Measurements from ENCODE around the gene TRAF6.

The TRAF6 gene

DNA sequence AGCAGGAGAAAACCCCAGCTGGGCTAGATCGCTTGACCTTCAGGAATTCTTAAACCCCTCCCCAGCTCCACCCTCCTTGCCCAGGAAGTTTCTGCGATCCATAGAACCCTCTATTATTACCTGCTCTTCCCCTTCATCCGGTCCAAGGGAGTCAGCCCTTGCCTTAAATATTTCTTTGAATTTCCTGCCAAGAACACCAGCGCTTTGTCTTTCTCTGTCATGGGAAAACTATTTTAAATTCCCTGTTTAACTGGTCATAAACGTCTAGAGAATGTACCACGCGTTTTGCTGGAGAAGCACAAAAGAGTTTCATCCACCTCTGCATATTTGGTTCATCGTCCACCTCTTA, 496 bp upstream of the TRAF6 start:
- ATAC-seq (ENCODE audit: low read depth) (no peak), DNase-seq (ENCODE audit: low spot score in 2 of 2) (no peak)
- peak overlapping the region; percentile 100 for H3K4me3 Mint-ChIP-seq
- peak overlapping the region; percentile 98 for H3K27ac Mint-ChIP-seq
- peaks cover 5% of the 10 kb centered on the region for H3K9me3 Mint-ChIP-seq
- H3K36me3 Mint-ChIP-seq, result no peaks in the 10 kb centered on the region
- H3K4me1 Mint-ChIP-seq, result peaks cover 21% of the 10 kb centered on the region
- peaks cover 4% of the 10 kb centered on the region for H3K27me3 Mint-ChIP-seq

DNA sequence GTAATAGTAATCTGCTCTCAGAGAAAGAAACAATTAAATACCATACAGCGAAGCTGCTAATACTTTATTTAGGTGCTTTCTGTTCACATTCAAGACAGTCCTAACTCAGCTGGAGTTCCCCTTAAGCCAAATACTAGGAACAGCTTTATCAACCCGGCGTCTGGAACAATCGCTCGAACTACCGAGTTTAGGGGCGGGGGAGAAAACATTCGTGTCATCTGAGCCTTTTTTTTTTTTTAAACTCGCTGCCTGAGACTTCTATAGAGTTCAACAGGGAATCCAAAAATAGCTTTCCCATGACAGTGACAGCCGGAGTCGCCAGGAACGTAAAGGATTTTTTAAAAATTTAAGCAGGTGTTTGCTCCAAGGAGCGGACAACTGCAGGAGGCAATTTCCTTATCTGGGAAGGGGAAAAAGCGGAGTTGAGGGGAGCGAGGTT, 852 bp downstream of the TRAF6 start:
- Mint-ChIP-seq H3K36me3 (peaks cover 4% of the 10 kb centered on the region), H3K27ac (peak overlapping the region; percentile 98), H3K4me3 (peak overlapping the region; percentile 100), H3K27me3 (peaks cover 1% of the 10 kb centered on the region), H3K4me1 (peaks cover 25% of the 10 kb centered on the region), H3K9me3 (peaks cover 5% of the 10 kb centered on the region)
- DNase-seq (ENCODE audit: low spot score in 2 of 2) (no peak), ATAC-seq (ENCODE audit: low read depth) (peak; percentile 29)

DNA sequence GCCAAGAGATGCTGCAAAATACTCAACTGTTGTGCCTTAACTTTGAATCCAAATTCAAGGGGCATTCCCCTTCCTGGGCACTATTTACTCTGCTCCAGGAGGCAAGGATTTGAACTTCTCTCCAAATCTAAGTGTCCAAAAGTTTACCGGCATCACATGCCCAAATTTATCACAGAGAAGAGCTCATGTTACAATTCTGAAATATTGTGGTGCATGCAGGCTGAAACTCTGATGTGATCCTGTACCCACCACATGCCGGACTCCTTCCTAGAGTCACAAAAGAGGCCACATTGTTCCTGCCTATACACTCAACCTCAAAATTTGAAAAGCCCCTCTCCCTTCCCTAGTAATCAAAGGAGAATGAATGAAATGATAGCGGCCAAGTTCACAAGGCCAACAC, 1.3 kb downstream of the TRAF6 start:
- H3K4me3 Mint-ChIP-seq, result peak overlapping the region; percentile 100
- DNase-seq (ENCODE audit: low spot score in 2 of 2) (no peak), ATAC-seq (ENCODE audit: low read depth) (no peak)
- peaks cover 5% of the 10 kb centered on the region for H3K36me3 Mint-ChIP-seq
- H3K9me3 Mint-ChIP-seq, result peaks cover 1% of the 10 kb centered on the region
- H3K4me1 Mint-ChIP-seq, result peaks cover 26% of the 10 kb centered on the region
- no peaks in the 10 kb centered on the region for H3K27me3 Mint-ChIP-seq
- H3K27ac Mint-ChIP-seq, result peak overlapping the region; percentile 98

DNA sequence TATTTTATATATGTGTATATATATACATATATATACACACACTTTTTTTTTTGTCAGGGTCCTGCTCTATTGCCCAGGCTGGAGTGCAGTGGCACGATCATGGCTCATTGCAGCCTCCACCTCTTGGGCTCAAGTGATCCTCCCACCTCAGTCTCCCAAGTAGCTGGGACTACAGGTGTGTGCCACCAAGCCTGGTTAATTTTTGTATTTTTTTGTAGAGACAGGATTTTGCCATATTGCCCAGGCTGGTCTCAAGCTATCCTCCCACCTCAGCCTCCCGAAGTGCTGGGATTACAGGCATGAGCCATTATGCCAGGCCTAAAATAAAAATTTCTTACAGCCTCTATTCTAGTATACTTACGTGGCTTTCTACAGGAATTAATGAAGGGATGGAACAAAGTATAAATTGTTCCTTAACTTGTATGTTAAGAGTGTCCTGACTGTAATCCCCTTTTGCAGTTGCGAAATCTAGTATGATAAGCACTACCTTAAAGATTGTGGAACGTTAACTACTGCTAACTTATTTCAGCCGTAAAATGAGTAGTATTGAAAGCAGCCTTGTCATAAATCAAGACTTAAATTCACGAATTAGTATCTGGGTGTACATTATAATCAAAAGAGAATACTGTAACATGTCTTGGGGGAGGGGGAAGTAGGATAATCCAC, 2.1 kb downstream of the TRAF6 start:
- H3K36me3 Mint-ChIP-seq, result peaks cover 5% of the 10 kb centered on the region
- no peak for DNase-seq (ENCODE audit: low spot score in 2 of 2)
- peak overlapping the region; percentile 98 for H3K27ac Mint-ChIP-seq
- H3K9me3 Mint-ChIP-seq, result no peaks in the 10 kb centered on the region
- ATAC-seq (ENCODE audit: low read depth), result no peak
- no peaks in the 10 kb centered on the region for H3K27me3 Mint-ChIP-seq
- peaks cover 26% of the 10 kb centered on the region for H3K4me1 Mint-ChIP-seq
- H3K4me3 Mint-ChIP-seq, result peak overlapping the region; percentile 58

DNA sequence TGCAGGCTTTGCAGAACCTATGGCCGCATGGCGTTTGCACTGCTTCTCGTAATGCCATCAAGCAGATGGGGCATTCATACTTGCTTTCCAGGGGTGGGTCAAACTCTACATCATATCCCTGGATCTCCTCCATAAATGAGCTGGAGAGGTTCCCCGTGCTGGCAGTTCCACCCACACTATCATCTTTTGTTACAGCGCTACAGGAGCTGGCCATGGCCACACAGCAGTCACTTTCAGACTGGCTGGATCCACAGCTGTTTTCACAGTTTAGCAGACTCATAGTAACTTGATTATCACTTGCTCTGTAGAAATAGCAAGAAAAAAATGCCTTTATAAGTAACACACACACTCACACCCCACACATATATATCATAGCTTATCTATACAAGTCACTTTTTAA, 8.8 kb downstream of the TRAF6 start:
- Mint-ChIP-seq H3K4me1 (peaks cover 7% of the 10 kb centered on the region), H3K27ac (no peak overlapping the region), H3K9me3 (no peaks in the 10 kb centered on the region), H3K4me3 (no peak overlapping the region), H3K36me3 (peaks cover 17% of the 10 kb centered on the region), H3K27me3 (no peaks in the 10 kb centered on the region)
- DNase-seq (ENCODE audit: low spot score in 2 of 2) (no peak), ATAC-seq (ENCODE audit: low read depth) (no peak)

DNA sequence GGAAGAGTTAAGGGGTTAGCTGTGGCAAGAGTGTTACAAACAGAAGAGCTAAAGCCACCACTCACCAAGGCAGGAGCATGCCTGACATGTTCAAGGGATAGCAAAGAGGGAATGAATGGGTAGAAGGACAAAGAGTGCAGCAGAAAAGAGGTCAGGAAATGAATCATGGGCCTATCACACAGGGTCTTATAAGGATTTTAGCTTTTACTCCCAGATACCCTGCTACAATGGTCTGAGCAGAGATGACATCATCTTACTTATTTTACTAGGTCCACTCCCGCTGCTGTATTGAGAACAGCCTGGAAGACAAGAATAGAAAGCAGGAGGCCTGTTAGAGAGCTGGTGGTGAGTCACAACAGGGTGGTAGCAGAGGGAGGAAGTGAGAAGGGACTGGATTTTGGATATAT, 9.8 kb downstream of the TRAF6 start:
- Mint-ChIP-seq H3K36me3 (peaks cover 17% of the 10 kb centered on the region), H3K4me3 (no peak overlapping the region), H3K27me3 (no peaks in the 10 kb centered on the region), H3K4me1 (peaks cover 4% of the 10 kb centered on the region), H3K9me3 (no peaks in the 10 kb centered on the region), H3K27ac (no peak overlapping the region)
- DNase-seq (ENCODE audit: low spot score in 2 of 2) (no peak), ATAC-seq (ENCODE audit: low read depth) (no peak)

DNA sequence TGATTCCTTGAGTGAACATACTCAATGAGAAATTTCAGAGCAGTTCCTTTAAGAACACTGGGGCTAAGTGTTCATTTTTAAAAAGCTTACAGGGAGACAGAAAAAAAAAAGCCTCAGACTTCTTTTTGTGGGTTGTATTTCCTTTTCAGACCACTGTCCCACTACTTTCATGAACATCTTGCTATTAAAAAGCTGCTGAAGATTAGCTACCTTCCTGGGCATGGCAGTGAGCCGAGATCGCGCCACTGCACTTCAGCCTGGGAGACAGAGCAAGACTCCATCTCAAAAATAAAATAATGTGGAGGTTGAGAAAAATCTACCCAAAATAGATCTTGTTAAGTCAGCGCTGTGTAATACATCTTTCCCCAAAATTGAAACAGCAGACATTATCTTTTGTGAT, 10.8 kb downstream of the TRAF6 start:
- peaks cover 13% of the 10 kb centered on the region for H3K36me3 Mint-ChIP-seq

DNA sequence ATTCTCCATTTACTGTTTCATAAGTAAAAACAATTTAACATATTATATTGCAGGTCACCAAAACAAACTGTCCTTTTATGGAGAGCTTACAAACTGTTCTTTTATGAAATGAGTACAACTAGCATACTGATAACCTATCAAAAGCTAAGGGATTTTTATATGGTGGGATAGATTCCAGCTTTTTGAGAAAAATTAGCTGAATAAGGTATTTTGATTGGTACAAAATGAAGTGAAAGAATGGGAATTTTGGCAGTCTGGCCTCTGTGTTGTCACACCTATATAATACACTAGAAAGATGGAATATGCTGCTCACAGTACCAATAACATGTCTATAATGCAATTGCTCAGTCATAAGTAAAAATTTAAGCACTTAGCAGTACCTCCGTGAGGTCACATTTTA, 11.4 kb downstream of the TRAF6 start:
- H3K4me3 Mint-ChIP-seq, result no peak overlapping the region
- H3K27ac Mint-ChIP-seq, result peak overlapping the region; percentile 17
- H3K27me3 Mint-ChIP-seq, result no peaks in the 10 kb centered on the region
- DNase-seq (ENCODE audit: low spot score in 2 of 2) (no peak), ATAC-seq (ENCODE audit: low read depth) (no peak)
- peaks cover 11% of the 10 kb centered on the region for H3K36me3 Mint-ChIP-seq
- no peaks in the 10 kb centered on the region for H3K4me1 Mint-ChIP-seq
- H3K9me3 Mint-ChIP-seq, result no peaks in the 10 kb centered on the region

More for the DNA sequence above, 10.8 kb downstream of the TRAF6 start:
- Mint-ChIP-seq H3K4me3 (no peak overlapping the region), H3K27me3 (no peaks in the 10 kb centered on the region), H3K27ac (peak overlapping the region; percentile 17), H3K9me3 (no peaks in the 10 kb centered on the region), H3K4me1 (peaks cover 2% of the 10 kb centered on the region)
- ATAC-seq (ENCODE audit: low read depth), result no peak
- no peak for DNase-seq (ENCODE audit: low spot score in 2 of 2)

DNA sequence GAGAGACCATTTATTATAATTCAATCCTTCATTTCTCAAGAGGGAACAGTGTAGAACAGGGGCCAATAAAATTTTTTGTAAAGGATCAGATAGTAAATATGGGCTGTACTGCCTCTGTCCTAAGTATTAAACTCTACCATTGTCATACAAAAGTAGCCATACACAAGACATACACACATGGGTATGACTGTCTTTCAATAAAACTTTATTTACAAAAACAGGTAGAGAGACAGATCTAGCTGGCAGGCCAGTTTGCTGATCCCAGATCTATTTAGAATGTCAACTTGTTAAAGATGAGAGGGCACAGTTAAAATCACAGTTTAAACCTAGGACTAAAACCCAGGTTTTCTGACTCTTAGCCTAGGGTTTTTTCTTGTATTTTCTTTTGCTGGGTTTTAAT, 16.7 kb downstream of the TRAF6 start:
- ATAC-seq (ENCODE audit: low read depth) (no peak), DNase-seq (ENCODE audit: low spot score in 2 of 2) (no peak)
- Mint-ChIP-seq H3K4me1 (peaks cover 6% of the 10 kb centered on the region), H3K27me3 (no peaks in the 10 kb centered on the region), H3K4me3 (no peak overlapping the region), H3K9me3 (no peaks in the 10 kb centered on the region), H3K27ac (no peak overlapping the region), H3K36me3 (peaks cover 31% of the 10 kb centered on the region)

DNA sequence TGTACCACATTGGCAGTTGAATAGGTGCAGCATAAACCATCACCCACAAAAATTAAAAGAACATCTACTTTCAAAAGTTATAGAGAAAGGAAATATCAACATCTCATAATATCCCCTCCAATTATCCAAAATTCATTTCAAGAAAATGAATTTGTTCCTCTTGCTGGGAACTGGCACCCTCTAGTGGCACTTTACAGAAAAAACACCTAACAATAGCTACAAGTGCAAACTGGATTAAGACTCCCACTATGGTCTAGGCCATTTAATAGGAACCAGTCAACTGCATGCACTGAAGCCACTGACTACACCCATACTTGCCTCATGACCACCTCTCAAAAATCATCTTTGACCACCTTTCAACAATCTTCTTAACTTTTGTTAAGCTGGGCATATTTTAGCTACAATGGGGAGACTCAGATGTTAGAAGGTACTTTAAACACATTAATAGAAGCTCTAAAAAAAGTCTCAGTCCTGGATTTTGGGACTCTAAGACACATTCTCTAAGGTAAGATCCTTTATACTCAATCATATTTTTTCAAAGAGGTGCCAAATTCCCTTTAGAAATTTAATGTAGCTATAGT, 17.3 kb downstream of the TRAF6 start:
- Mint-ChIP-seq H3K27ac (peak overlapping the region; percentile 22), H3K27me3 (no peaks in the 10 kb centered on the region), H3K36me3 (peaks cover 31% of the 10 kb centered on the region), H3K4me1 (peaks cover 9% of the 10 kb centered on the region), H3K4me3 (no peak overlapping the region), H3K9me3 (no peaks in the 10 kb centered on the region)
- ATAC-seq (ENCODE audit: low read depth) (peak; percentile 47), DNase-seq (ENCODE audit: low spot score in 2 of 2) (peak in 1 of 2 donors; percentile 35)

DNA sequence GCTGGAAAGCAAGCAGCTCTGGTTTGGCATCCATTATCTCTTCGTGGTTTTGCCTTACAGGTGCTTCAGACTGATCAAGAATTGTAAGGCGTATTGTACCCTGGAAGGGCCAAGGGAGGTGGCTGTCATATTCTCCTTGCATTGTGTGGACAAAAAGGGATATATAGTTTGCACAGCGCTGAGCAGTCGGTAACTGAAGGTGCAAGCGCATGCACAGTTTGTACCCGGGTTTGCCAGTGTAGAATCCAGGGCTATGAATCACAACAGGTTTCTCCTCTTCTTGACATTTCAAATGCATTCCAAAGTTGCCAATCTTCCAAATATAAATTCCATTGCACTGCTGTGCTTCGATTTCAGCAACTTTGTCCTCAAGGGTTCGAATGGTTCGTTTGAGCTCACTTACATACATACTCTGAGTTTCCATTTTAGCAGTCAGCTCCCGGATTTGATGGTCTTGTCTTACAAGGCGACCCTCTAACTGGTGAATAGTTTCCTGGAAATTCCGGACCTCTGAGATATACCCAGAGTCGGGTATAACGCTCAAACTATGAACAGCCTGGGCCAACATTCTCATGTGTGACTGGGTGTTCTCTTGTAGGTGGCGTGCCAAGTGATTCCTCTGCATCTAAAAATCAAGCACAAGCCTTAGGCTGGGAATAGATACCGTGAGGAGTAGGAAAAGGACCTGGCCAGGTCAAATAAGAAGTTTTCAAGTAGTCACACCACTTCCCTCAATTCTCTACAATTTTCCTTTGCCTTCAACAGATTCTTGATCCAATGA, 19.9 kb downstream of the TRAF6 start:
- Mint-ChIP-seq H3K27ac (no peak overlapping the region), H3K4me3 (no peak overlapping the region), H3K27me3 (no peaks in the 10 kb centered on the region), H3K36me3 (peaks cover 29% of the 10 kb centered on the region), H3K9me3 (no peaks in the 10 kb centered on the region), H3K4me1 (peaks cover 17% of the 10 kb centered on the region)
- no peak for DNase-seq (ENCODE audit: low spot score in 2 of 2)
- ATAC-seq (ENCODE audit: low read depth), result no peak

DNA sequence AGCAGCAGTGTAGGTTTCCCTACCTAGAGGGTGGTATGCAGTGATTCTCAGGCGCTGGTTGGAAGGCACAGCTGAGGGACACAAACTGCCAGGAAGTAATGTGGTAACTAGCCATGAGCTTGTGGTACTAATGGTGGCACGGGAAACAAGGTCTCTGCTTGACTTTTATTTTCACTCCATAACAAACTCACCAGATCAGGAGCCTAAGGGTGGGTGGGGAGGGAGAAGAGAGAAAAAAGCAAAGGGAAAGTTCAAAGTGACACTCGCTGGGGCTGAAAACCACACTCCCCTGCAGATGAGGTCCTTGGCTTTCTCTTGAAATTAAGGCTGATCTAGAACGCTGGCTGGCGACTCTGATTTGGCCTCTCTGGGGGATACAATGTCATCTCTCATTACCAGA, 22.0 kb downstream of the TRAF6 start:
- ATAC-seq (ENCODE audit: low read depth), result peak; percentile 38
- no peak for DNase-seq (ENCODE audit: low spot score in 2 of 2)
- peaks cover 17% of the 10 kb centered on the region for H3K4me1 Mint-ChIP-seq
- peak overlapping the region; percentile 79 for H3K27ac Mint-ChIP-seq
- H3K27me3 Mint-ChIP-seq, result no peaks in the 10 kb centered on the region
- no peaks in the 10 kb centered on the region for H3K9me3 Mint-ChIP-seq
- peaks cover 29% of the 10 kb centered on the region for H3K36me3 Mint-ChIP-seq
- H3K4me3 Mint-ChIP-seq, result no peak overlapping the region

DNA sequence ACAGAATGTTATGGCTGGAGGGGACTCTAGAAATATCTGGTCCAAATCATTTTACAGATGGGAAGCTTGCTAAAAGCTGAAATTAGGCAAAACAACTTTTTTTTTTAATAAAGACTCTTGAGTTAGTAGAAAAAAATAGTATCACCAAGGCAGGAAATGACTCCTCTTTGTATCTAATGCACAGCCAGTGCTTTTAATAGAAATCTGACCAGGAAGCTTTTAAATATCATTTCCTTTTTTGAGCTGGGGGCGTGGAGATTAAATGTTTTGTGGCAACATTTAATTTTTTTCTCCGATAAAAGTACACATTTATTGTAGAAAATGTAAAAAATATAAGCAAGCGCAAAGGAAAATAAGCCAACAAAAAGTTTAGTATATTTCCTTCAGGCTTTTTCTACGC, 22.5 kb downstream of the TRAF6 start:
- Mint-ChIP-seq H3K4me1 (peaks cover 15% of the 10 kb centered on the region), H3K27ac (peak overlapping the region; percentile 79), H3K9me3 (no peaks in the 10 kb centered on the region), H3K27me3 (no peaks in the 10 kb centered on the region), H3K4me3 (peak overlapping the region; percentile 17), H3K36me3 (peaks cover 27% of the 10 kb centered on the region)
- DNase-seq (ENCODE audit: low spot score in 2 of 2), result no peak
- no peak for ATAC-seq (ENCODE audit: low read depth)

DNA sequence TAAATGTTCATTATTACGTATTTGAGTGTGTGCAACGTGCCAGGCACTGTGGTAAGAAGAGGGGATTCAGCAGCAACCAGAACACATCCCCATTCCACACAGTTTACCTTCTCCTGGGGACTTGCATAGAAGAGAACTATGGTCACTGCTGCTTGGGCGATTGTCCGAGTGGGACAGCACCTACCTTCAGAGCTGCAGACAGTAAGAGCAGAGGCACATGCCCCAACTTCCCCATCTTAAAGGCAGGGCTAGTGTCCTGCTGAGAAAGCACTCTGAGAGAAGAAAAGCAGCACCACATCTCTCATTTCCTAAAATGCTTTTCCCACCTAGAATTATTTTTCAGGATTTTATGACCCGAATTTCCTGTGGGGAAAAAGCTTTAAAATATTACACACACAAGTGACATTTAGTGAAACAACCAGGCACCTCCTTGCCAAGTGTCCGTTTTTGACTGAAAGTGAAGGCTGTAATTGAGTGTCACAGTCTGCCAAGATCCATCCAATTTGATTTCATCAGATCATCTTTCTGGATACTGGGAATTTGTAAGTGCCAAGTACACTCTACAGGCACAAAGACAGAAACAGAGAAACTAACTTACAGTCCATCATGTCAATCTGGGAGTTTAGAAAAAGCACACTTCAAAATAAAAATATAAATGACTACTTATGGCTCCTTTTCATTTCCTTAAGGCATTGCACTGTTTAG, 24.6 kb downstream of the TRAF6 start:
- DNase-seq (ENCODE audit: low spot score in 2 of 2) (no peak), ATAC-seq (ENCODE audit: low read depth) (no peak)
- Mint-ChIP-seq H3K4me1 (peaks cover 10% of the 10 kb centered on the region), H3K27me3 (no peaks in the 10 kb centered on the region), H3K4me3 (no peak overlapping the region), H3K9me3 (no peaks in the 10 kb centered on the region), H3K36me3 (peaks cover 13% of the 10 kb centered on the region), H3K27ac (no peak overlapping the region)

All from memory B cell (primary cell).